CD4-positive, alpha-beta T cell treated with Interleukin-6 for 4 hours (primary cell): ENCODE measurements around the gene TMEM117.
"Not testable (repeated sequence)": the region's sequence is repeated elsewhere in the genome, so short reads cannot be mapped to it uniquely, and the experiment has no call there.

Experiments used
- DNase-seq: peaks from one replicate; pipeline ENCODE4 v3.0.0-alpha.2; 2020; ENCODE audit warnings: mixed read lengths

TMEM117 gene

DNA sequence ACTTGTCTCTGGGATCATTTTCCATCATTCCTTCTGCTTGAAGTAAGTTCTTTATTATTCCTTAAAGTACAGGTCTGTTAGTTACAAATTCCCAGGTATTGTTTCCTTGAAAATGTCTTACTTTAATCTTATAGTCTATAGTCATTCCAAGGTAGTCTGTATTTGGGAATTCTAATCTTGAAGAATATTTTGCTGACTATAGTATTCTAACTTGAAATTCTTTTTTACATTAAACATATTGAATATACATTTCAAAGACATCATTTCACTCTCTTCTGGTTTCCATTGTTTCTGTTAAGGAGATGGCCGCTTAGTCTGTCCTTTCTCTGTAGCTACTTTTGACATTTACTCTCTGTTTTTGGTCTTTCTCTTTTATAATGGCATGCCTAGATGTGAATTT lies 399.8 kb downstream of the TMEM117 start:
- DNase-seq, result no peak

DNA sequence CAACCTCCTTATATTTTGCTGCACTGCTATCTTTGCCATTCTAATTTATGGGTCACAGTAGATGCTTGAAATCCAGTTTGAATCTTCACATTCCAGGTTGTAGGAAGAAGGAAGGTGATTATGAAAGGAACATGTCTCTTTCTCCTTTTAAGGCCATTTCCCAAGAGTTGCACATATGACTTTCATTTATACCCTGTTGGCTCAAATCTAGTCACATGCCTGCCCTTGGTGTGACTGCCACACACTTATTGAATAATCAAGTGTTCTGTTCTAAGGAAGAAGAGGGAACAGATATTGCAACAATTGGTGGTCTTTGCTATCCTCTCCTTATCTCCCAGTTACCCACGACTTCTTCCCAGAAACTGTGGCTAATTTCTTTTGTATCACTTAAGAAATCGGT lies 404.3 kb downstream of the TMEM117 start:
- no peak for DNase-seq

DNA sequence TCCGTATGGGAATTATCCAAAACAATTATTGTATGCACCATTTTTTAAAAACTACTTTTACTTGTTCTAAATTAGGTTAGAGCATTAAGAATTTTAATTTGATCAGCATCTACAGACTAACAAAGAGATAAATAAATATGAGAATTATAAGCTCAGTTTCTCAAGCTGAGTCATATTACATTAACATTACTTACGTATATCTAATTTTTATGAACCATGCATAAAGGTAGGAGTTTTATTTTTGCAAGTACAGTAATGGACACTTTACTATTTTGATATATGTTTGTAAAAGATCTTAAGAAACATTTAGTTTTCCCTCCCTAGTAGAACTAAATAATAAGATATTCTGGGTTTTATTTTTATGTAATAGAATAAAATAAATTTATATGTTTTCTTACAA lies 410.1 kb downstream of the TMEM117 start:
- no peak for DNase-seq

- DNase-seq, result no peak
Measured at GRCh38 chr12:44246482-44247105, 410.7 kb downstream of the TMEM117 start.

GRCh38 chr12:44247588-44247987 lies 411.7 kb downstream of the TMEM117 start:
- no peak for DNase-seq

DNA sequence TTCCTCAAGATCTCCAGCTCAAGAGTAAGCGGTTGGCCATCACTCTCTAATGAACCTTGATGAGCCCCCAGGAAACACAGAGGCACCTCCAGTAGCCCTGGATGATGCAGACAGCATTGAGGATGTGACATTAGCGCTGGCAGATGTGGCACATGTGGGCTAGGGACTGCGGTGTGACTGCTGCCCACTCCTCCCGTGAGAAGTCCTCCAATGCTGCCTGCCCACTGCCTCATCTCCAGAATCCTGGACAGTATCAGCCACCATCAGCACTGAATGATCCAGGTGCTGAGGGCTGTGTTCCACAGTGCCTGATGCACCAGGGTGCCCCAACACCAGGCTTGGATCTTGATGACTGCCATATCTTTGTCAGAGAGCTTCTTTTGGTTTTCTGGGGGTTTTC lies 412.6 kb downstream of the TMEM117 start:
- no peak for DNase-seq

DNA sequence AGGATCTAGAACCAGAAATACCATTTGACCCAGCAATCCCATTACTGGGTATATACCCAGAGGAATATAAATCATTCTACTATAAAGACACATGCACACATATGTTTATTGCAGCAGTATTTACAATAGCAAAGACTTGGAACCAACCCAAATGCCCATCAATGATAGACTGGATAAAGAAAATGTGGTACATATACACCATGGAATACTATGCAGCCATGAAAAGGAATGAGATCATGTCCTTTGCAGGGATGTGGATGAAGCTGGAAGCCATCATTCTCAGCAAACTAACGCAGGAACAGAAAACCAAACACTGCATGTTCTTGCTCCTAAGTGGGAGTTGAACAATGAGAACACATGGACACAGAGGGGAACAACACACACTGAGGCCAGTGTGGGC lies 414.6 kb downstream of the TMEM117 start:
- not testable (repeated sequence) for DNase-seq

GRCh38 chr12:44253338-44253856 lies 417.5 kb downstream of the TMEM117 start:
- DNase-seq, result no peak

DNA sequence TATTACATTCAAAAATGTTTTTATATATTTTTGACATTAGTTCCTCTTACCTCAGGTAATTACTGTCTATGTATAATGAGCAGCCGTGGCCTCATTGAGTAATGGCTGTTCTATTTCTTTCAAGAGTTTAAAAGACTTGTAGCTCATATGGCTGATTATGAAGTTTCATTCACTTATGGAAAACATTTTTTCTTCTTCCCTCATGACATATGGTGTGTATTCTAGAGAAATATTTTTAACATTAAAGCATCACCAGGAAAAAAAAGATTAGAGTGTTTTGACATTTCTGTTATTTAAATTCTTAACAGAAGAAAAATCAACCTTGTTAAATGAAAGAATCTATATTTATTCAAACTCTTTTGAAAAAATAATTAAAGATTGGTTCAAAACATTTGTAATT lies 422.4 kb downstream of the TMEM117 start:
- no peak for DNase-seq

GRCh38 chr12:44259890-44260289 lies 424.0 kb downstream of the TMEM117 start:
- no peak for DNase-seq

DNA sequence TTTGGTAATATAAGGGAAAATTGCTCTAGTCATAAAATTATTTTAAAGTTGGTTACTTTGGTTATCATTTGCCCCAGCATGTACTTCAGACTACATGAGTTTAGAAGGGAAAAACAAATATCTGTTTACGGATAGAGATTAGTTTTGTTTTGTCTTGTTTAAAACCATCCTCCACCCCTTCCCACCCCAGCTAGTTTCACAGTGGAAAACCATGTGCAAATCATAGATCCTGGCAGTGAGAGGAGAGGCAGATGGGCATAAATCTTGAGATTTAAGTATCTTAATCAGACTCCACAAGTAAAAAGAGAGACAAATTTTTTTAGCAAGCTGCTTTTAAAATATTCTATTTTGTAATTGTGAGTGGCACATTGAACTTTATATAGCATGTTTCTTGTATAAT lies 424.7 kb downstream of the TMEM117 start:
- DNase-seq, result no peak

GRCh38 chr12:44285321-44285960 lies 449.6 kb downstream of the TMEM117 start:
- DNase-seq, result no peak

DNA sequence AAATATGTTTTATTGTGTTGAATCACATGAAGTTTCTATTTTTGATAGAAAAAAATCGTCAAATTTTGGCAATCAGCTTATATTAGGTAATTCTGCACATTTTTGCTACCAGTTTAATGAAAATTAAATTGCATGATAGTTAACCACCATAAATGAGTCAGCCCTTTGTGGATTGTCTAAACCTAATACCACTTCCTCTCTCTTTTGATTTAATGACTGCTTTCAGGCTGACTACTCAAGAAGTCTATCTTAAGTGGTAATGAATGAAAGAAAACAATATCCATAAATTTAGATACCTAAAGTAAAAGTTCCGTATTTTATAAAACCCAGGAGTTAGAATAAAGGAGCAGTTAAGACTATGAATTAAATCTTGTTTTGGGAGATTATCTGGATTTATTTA lies 450.5 kb downstream of the TMEM117 start:
- no peak for DNase-seq

DNA sequence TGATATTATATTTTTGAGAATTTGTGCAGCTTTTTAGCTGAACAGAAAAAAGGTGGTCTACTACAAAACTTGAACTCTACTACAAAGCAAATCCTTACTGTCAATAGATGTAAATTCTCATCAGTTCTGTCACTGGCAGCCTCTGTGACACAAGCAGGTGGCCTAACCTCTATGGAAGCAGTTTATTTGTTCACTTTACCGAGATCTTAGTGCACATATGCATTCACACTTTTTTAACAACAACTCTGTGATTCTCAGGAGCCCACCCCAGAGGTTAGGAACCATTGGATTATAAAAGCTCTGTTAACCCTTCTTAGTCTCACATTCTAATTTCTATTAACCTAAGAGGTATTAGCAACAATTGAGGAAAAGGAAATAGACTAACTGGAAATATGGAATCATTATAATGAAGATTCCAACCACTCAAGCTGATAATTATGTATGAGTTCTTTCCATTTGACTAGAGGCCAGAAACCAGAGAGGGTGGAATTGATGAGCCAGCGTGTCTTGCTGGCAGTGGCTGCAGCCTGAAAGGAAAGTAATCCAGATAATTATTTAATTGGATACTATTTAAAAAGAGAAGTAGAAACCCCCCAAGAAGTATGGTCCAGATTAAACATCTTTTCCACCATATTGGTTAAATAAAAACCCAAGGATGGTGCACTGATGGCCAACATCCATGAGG lies 451.1 kb downstream of the TMEM117 start:
- no peak for DNase-seq

DNA sequence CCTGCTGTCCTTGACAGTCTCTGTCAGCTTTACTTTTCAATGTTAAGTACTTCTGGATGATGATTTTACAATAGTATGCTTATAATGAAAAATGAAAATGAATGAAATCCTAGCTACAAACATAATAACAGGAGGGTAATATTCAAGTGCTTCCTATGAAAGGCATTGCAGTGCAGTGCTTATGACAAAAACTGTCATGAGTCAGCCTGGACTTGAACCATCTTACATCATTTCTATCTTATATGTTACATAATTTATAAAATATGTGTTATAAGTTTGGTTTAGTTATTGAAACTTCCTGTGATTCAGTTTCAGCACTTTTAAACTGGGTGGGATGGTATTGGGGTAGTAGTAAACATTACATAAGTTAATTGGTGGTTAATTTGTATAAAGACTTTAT lies 451.7 kb downstream of the TMEM117 start:
- DNase-seq, result no peak

GRCh38 chr12:44294649-44295048 lies 458.8 kb downstream of the TMEM117 start:
- DNase-seq, result no peak

DNA sequence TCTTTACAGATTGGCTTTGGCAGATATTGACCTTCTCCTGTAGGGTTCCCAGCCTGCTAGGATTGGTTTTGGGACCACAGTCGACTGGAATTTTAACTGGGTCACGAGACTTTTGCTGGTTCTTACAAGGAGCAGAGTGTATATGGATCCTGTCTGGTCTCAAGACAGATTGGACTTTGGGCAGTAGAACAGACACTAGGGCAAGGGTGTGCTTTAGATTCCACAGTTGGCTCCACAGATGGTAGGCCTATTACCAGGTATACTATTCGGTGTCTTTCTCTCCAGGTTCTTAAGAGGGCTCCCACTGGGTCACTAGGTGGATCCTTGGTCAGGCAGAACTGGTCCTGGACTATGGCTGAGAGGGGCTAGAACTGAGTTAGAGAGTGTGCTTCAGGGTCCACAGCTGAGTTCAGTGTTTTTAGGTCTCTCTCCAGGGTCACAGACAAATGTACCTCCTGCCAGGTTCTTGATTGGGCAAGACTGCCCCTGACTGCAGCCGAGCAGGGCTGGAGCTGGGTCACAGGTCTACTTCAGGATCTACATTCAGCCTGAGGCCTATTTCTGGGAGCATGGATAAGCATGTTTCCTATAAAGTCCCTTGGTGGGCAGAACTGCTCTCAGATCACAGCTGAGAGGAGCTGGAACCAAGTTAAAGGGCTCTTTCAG lies 460.2 kb downstream of the TMEM117 start:
- DNase-seq, result no peak

DNA sequence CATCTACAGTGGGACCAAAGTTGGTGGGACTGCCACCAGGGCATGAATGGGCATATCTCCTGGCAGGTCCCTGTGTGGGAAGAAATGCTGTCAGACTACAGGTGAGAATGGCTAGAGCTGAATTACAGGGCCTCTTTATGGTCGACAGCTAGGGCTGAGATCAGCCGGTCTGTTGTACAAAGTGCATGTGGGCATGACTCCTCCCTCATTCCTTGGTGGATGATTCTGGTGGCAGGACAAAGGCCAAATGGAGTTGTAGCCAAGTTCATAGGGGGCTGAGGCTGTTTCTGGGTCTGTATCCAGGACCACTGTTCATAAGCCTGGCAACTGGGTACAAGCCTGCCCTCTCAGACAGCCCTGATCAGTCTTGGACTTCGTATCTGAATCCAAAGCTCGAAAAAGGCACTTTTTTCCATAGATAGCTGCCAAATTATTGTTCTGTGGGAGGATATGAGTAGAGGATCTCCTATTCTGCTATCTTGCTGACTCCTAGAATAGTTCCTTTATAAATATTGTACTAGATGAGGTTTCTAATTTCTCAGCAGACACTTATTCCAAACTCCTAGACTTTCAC lies 460.8 kb downstream of the TMEM117 start:
- DNase-seq, result no peak

- no peak for DNase-seq
Measured at GRCh38 chr12:44299524-44299923, 463.6 kb downstream of the TMEM117 start.

- no peak for DNase-seq
Measured at GRCh38 chr12:44307506-44308168, 471.8 kb downstream of the TMEM117 start.

DNA sequence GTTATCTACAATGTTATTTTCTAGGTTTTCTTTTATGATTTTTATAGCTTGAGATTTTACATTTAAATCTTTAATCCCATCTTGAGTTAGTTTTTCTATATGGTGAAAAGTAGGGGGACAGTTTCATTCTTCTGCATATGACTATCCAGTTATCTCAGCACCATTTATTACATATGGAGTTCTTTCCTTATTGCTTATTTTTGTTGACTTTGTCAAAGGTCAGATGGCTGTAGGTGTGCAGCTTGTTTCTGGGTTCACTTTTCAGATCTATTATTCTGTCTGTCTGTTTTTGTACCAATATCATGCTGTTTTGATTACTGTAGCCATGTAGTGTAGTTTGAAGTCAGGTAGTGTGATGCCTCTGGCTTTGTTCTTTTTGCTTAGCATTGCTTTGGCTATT lies 477.3 kb downstream of the TMEM117 start:
- DNase-seq, result no peak

DNA sequence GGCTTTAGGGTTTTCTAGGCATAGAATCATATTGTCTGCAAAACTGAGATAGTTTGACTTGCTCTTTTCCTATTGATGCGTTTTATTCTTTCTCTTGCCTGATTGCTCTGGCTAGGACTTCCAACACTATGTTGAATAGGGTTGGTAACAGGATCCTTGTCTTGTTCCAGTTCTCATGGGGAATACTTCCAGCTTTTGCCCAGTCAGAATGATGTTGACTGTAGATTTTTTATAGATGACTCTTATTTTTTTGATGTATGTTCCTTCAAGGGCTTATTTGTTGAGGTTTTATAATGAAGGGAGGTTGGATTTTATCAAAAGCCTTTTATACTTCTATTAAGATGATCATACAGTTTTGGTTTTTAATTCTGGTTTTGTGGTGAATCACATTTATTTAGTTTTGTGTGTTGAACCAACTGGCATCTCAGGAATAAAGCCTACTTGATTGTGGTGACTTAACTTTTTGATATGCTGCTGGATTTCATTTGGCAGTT lies 478.2 kb downstream of the TMEM117 start:
- DNase-seq, result no peak
